ENCODE data around the gene SLC12A7. TPM values are rescaled to one million over a fixed set of nuclear protein-coding genes. Genes with fewer than 3 reads are reported as not detected.
"Not testable (repeated sequence)": the region's sequence is repeated elsewhere in the genome, so short reads cannot be mapped to it uniquely, and the experiment has no call there.

Gene SLC12A7
- total RNA-seq, 1 donor from 2014 or later: 344 TPM

DNA sequence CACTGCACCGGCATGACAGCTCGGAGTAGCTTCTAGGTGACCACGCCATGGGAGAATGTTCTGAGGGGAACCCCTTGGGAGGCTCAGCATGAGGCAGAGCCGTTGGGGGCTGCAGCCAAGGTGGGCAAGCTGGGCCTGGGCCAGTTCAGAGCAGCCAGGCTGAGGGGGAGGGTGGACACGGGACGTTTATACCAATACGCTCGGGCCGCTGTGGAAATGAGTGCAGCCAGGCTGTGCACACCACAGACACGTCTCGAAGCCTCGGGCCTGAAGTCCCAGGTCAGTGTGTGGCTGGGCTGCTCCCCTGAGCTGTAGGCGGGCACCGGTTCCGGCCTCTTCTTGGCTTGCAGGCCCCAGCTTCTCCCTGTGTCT lies 28.9 kb upstream of the SLC12A7 start:
- no peak for DNase-seq (ENCODE audit: low spot score)

DNA sequence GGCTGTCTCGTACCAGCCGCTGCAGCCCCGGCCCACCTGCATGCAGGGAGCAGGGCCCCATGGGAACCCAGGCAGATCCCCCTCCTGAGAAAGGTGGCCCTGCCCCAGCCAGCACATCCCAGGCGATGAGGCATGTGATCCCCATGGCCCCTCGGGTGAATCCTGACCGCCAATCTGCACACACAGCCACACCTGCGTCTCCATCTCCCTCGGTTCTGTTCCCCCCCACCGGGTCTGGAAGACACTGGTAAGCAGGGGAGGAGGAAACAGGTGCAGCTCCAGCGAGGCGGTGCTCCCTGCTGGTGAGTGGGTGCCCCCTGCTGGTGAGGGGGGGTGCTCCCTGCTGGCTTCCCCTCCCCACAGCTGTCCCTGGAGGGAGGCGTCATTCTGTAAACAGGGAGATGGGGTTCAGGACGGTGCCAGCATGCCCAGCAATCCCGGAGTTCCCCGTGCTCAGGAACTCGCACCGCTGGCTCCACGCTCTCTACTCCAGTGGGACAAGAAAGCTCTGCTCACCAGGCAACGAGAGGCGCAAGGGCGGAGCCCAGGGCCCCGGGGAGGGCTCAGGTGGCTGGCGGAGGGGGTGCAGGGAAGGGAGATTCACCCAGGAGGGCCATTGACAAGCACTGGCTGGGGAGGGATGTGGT lies 28.4 kb upstream of the SLC12A7 start:
- DNase-seq (ENCODE audit: low spot score): peak; percentile 77

DNA sequence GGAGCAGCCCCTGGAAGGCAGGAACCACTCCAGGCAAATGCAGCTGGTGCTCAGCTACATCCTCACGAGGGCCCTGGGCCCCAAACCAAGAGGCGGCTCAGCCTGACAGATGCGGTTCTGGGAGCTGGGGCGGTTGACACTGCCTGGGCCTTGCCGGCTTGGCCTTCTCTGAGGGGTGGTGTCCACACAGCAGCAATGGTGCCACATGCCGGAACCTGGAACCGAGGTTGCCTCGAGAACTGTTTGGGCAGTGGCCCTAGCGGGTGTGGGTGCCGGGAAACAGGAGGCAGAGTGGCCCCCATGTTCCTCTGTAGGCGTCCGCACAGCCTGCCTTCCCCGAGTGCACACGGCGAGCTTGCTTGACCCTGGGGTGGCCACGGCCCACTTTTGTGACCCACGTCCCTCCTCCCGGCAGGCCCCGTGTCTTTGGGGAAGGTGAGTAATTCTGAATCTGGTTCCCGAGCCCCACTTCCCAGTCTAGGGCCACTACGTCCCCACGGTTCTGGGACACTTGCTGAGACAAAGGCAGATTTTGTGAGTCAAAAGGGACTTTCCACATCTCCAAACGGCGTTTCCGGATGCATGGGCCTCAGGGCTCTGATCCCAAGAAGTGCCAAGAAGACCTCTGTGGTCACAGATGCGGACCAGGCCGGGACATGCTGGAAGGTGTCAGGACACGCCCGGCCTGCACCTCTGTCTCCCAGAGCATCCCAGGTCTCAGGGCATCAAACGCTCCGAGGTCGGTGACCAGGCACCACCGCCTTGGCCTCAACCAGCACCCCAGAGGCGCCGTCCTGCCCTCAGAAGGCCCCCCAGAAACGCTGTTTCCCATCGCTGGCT lies 27.7 kb upstream of the SLC12A7 start:
- DNase-seq (ENCODE audit: low spot score): no peak

DNA sequence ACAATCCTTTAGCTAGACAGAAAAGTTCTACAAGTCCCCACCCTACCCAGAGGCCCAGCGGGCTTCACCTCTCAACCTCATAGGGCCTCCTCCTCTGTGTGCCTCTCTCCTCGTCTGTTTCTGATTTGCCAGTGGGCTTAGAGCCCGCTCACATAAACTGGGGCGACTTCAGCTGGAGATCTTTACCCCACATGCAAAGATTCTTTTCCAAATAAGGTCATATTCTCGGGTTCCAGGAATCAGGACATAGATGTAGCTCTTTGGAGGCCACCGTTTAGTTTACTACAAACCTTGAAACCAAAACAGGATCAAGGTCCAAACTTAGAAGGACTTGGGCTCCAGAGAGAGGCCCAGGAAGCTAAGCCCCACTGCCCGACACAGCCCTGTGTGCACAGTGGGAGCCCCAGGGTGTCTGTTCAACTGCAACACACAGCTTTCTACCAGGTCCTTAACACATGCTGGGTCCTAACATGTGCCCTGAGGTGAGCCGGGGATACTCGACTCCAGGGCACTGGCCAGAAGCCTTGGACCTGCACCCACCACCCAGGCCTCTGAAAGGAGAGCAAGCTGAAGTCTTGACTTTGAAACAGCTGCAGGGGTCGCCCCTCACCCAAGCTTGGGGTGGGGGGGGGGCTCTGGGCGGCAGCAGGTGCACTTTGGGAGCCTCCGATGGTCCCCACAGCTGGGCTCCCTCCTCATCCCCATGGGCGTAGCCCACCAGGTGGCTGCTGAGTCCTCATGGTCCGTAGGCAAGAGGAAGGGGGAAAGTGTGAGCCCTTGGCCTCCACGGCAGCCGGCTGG lies 26.8 kb upstream of the SLC12A7 start:
- no peak for DNase-seq (ENCODE audit: low spot score)

DNA sequence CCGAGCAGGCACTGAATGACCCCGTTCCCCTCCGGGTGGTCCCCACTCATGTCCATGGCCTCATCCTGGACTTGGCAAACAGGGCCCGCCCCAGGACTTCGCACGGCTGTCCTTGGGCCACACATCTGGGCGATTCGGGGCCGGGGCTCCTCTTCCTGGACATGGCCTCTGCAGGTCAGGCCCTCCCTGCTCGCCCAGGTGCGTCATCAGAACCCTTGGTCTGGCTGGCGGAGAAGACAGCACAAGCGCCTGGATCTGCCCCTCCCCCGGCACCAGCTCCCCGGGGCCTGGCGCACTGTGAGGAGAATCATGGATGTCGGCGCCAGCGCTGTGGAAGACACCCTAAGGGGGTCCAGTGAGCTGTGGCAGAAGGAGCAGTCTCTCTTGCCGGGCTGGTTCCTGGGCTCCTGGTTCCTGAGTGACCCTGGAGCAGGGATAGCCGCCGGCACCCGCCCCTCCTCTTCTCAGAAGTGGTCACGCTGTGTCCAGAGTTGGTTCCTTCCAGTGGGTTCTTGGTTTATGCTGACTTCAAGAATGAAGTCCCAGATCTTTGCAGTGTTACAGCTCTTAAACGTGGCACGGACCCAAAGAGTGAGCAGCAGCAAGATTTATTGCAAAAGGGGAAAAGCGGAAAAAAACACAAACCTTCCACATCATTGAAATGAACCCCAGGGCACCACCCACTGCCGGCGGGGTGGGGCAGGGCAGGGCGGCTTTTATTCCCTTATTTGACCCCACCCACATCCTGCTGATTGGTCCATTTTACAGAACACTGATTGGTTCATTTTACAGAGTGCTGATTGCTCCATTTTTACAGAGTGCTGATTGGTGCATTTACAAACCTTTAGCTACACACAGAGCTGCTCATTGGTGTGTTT lies 25.9 kb upstream of the SLC12A7 start:
- DNase-seq (ENCODE audit: low spot score): no peak

DNA sequence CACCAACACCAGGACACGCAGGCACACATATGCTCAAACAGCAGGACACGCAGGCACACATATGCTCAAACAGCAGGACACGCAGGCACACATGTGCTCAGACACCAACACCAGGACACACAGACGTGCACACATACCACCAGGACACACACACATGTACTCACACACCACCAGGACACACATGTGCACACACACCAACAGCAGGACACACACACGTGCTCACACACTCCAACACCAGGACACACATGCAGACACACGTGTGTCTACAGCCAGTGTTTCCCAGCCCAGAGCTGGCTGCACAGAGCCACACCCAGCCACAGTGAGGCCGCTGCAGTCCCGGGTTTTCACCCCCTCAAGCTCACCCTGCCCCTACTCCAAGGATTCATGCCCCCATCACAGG lies 25.0 kb upstream of the SLC12A7 start:
- DNase-seq (ENCODE audit: low spot score): no peak

DNA sequence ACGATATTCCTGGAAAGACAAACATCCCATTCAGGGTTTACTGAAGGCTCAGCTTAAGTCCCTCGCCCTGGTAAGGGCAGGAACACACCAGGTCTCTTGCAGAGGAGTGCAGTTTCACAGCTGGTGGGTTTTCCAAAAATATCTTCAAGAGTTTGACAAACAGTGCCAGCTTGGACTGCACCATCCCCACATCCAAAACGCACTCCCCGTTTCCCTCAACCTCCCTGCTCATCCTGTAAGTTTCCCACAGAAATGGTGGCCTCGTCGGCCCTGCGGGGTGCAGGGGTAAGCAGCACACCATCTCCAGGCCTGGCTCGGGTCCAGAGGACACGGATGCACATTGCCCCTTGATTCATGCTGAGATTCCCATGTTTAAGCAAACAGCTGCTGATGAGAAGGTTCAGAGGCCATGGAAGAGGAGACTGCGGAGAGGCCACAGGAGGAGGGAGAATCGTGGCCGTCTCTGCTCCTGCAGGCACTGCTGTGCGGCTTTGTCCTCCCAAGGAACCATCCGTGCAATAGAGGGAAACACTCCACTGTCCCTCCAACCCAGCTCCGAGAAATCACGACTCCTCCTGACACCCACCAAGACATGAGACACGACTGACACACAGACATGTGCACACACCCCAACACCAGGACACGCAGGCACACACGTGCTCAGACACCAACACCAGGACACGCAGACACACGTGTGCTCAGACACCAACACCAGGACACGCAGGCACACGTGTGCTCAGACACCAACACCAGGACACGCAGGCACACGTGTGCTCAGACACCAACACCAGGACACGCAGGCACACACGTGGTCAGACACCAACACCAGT lies 24.0 kb upstream of the SLC12A7 start:
- DNase-seq (ENCODE audit: low spot score): no peak

DNA sequence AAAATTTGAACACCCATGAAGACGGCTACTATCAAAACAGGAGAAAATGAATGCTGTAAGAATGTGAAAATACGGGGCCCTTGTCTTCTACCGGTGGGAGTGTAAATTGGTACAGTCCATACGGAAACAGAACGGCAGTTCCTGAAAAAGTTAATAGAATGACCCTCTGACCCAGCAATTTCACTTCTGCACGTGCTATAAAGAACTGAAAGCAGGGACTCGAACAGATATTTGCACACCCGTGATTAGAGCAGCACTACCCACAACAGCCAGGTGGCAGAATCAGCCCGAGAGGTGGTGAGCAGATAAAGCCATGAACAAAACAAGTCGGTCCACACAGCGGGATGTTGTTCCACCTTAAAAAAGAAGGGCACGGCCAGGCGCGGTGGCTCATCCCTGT lies 22.6 kb upstream of the SLC12A7 start:
- peak; percentile 54 for DNase-seq (ENCODE audit: low spot score)

DNA sequence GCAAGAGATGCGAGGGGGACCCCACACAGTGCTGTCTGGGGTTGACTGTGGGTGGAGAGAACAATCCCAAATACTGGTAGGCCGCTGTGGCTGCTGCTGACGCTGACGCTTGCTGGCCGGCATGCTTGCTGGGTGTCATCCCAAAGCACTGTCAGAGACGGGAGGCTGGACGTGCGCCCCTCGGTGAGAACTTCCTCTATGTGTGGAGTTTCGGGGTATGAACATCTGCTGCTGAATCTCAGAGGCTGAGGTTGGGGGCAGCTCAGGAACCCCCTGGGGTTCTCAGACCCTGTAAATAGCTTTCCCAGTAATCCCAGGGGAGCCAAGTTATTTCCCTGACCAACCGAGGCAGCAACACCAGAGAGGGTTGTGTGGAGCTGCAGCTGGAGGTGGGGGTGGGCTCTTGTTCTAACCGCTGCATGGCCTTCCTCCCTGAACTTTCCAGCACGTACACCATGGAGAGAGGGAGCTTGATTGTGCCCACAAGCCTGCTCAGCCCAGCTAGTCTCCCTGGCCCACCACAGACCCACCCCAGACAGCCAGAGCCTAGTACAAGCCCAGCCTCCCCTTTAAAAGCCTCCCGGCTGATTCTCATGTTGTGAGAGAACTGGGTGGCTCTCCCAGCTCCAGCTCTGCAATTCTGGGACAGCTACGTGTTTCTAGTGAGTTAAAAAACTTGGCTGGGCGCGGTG lies 21.8 kb upstream of the SLC12A7 start:
- no peak for DNase-seq (ENCODE audit: low spot score)

DNA sequence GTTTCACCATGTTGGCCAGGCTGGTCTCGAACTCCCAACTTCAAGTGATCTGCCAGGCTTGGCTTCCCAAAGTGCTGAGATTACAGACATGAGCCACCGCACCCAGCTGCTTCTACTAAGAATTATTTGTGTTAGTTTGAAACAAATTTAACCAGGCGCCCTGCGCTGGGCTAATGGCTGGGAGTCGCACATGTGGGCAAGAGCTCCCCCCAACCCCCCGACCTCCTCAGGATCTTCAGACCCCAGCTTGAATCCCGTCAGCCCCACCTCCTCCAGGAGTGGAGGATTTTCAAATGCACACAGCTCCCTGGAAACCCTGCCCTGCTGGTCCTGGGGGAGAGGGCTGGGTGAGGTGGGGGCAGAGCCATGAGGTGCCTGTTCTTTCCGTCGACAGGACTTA lies 21.2 kb upstream of the SLC12A7 start:
- no peak for DNase-seq (ENCODE audit: low spot score)

DNA sequence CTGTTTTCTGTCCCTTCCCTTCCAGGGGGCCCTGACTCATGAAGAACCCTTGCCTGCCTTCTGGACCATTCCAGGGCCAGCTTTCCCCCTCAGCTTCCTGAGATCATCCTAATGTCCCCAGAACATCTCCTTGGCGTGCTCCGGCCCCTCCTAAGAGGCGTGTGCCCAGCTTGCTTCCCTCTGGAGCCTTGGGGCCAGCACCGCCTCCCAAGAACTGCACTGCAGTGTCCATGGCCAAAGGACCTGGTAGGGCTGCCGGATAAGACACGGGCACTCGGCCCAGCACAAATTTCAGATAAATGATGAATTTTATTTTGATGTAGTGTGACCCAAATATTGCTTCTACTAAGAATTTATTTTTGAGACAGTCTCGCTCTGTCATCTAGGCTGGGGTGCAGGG lies 20.7 kb upstream of the SLC12A7 start:
- no peak for DNase-seq (ENCODE audit: low spot score)

DNA sequence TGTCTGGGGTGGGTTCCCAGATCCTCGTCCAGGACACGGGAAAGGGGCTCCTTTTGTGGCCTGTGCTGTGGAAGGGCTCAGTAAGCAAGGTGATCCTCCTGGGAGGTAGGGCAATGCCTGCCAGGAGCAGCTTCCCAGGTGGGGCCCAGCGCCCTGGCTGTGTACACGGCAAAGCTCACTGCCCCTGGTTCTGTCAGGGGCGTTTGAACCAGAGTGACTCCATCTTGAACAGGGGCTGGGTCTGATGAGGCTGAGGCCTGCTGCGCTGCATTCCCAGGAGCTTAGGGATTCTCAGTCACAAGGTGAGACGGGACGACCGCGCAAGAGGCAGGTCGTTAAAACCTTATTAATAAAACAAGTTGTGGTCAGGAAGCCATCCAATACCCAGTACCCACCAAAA lies 19.9 kb upstream of the SLC12A7 start:
- DNase-seq (ENCODE audit: low spot score): no peak

DNA sequence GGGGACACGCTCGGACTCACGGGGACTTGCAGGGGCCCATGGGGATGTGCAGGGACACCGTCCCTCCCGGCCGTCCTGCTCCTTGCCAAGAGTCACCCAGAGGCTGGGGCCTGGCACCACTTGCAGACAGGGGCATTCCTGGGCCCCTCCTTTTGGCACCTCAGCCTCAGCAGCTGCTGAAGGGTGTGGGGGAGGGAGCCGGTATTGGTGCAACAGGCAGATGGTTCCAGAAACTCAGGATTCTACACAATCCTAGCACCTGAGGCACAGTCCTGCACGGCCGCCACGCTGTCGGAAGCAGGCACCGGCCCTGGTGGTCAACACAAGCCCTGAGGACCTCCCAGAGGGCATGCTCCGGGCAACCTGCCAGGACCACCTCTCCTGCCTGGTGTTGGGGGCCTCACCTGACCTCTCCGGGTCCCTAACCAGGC lies 19.3 kb upstream of the SLC12A7 start:
- peak; percentile 25 for DNase-seq (ENCODE audit: low spot score)

DNA sequence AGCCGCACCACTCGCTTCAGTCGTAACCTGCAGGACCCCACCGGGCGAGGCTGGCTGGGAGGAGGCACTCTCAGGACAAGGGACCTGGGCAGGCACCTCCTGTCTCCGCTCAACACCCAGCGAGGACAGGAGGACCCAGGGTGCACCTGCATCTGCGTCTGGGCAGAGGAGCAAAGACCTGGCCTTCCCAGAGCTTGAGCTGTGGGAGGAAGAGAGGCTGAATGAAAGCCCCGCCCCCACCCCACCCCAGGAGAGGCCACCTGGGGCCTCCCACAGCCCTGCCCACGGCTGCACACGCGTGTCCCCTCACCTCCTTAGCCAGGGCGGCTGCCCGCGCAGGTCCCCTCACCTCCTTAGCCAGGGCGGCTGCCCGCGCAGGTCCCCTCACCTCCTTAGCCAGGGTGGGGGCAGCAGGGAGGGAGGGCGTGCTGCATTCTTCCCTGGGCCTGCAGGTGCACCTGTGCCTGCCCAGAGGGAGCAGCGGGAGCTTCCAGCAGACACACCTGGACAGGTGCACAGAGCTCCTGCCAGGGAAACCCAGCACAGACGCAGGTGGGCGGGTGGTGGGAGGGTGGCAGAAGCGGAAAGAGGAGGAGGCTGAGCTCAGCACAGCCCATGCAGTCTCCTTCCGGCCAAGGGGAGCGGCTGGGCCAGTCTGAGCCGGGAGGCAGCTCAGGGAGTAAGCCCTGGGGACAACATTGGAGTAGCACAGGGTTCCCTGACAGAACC lies 18.5 kb upstream of the SLC12A7 start:
- DNase-seq (ENCODE audit: low spot score): peak; percentile 82

DNA sequence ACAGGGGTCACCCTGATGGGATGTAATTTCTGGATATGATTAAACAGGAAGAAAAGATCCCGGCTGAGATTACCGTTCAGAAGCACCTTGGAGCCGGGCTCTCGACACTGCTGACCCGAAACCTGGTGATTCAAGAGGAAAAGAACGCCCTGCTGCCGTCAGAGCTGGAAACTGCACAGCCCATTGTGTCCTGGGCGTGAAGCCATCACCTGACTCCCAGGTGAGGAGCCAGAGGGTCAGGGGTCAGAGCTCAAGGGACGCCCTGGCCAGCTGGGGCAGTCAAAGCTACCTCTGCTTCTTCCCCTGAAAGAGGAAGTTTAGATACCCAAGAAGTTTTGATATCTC lies 17.8 kb upstream of the SLC12A7 start:
- DNase-seq (ENCODE audit: low spot score): peak; percentile 90

DNA sequence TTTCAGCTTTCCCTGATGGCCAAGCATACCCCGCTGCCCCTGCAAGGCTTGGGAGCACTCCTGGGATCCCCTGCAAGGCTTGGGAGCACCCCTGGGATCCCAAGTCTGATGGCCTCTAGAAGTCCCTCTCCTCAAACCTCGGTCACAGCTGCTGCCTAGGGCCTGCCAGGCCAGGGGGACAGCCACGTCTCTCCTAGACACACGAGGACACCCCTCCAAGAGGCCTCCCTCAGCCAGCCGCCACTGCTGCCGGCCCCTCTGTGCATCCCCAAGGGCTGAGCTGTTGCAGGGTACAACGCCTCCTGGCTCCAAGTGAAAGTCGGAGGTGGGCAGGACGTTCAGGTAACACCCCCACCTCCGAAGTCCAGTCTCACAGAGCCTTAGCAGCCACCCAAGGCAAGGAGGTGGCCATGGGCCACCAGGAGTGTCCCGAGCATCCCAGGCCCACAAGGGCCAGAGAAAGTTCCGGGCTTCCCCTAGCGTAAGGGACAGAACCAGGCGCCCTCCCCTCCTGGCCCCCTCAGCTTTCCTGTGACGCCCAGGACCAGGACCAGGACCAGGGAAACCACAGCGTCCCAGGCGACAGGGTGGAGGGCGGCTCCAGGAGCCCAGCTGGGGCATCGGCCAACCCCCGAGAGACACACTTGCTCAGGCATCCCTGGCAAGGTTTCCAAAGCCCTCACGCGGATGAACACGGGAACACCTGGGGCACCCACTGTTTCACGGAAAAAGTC lies 17.3 kb upstream of the SLC12A7 start:
- no peak for DNase-seq (ENCODE audit: low spot score)

DNA sequence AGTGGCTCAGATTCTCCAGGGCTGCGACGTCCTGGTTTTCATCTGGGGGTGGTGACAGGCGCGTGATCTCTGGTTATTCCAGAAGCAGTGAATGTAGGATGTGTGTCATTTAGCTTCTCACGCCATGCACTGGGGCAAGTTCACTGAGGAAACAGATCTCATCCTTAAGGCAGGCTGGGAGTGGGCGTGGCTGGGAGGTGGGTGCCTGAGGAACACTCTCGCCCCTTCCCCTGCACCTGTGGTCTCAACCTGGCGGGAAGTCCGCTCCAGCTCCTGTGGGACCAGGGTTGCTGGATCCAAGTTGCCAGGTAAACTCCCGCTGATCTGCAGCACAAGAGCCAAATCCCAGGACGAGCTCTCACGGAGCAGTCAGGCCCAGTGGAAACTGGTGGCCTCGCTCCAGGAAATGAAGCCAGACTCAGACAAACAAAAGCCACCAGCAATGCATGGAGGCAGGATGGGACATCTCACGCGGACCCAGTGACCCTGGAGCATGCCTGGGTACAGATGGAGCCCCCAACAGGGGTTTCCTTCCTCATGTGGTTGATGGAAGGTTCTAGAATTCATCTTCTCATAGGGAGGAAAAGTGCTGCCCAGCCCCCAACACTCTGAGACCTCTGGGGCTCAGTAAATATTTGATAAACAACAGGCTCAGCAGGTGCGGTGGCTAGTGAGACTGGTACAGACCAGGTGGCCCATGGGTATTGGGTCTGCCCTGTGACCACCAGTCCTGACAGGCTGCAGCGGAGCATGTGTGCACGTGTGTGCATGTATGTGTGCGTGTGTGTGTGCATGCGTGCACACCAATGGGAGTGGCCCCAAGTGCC lies 16.3 kb upstream of the SLC12A7 start:
- DNase-seq (ENCODE audit: low spot score): peak; percentile 63

DNA sequence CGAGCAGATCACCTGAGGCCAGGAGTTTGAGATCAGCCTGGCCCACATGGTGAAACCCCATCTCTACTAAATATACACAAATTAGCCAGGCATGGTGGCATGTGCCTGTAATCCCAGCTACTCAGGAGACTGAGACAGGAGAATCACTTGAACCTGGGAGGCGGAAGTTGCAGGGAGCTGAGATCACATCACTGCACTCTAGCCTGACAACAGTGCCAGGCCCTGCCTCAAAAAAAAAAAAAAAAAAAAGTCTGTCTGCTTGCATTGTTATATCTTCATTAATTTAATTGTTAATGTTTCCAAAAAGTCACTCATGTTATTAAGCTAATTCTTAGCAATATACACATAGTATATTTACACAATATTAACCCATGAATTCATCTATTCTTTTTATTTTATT lies 13.8 kb upstream of the SLC12A7 start:
- DNase-seq (ENCODE audit: low spot score): not testable (repeated sequence)

Measured in mucosa of gallbladder (tissue), 1 donor.